Measurements from ENCODE around the gene GALR2.
A peak's percentile ranks its signal among the peaks of the same experiment; 100 is the strongest.

DNA sequence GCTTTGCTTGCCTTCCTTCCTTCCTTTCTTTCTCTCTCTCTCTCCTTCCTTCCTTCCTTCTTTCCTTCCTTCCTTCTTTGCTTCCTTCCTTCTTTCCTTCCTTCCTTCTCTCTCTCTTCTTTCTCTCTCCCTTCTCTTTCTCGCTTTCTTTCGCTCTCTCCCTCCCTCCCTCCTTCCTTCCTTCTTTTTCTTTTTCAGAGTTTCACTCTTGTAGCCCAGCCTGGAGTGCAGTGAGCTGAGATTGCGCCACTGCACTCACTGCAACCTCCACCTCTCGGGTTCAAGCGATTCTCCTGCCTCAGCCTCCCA, 48.6 kb downstream of the GALR2 start:
- TF ChIP-seq, protein P1, sequence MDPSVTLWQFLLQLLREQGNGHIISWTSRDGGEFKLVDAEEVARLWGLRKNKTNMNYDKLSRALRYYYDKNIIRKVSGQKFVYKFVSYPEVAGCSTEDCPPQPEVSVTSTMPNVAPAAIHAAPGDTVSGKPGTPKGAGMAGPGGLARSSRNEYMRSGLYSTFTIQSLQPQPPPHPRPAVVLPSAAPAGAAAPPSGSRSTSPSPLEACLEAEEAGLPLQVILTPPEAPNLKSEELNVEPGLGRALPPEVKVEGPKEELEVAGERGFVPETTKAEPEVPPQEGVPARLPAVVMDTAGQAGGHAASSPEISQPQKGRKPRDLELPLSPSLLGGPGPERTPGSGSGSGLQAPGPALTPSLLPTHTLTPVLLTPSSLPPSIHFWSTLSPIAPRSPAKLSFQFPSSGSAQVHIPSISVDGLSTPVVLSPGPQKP (CRISPR knock-in tag; IDR thresholded peaks at IDR 0.05) = no peak
- no peak for TF ChIP-seq SPI1 (IDR thresholded peaks at IDR 0.05; ENCODE audit: borderline replicate concordance, low read depth, low read length)
- no peak for TF ChIP-seq RBM14 (IDR thresholded peaks at IDR 0.05; ENCODE audit: borderline replicate concordance, insufficient read depth, low read depth, low read length)
- TF ChIP-seq, protein P2, sequence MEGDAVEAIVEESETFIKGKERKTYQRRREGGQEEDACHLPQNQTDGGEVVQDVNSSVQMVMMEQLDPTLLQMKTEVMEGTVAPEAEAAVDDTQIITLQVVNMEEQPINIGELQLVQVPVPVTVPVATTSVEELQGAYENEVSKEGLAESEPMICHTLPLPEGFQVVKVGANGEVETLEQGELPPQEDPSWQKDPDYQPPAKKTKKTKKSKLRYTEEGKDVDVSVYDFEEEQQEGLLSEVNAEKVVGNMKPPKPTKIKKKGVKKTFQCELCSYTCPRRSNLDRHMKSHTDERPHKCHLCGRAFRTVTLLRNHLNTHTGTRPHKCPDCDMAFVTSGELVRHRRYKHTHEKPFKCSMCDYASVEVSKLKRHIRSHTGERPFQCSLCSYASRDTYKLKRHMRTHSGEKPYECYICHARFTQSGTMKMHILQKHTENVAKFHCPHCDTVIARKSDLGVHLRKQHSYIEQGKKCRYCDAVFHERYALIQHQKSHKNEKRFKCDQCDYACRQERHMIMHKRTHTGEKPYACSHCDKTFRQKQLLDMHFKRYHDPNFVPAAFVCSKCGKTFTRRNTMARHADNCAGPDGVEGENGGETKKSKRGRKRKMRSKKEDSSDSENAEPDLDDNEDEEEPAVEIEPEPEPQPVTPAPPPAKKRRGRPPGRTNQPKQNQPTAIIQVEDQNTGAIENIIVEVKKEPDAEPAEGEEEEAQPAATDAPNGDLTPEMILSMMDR (IDR thresholded peaks at IDR 0.05 in 2 of 3, conservative IDR thresholded peaks at IDR 0.05 in 1 of 3; ENCODE audit: insufficient read depth in 2 of 3, low read depth in 1 of 3, low read length in 3 of 3) = no peak
- 0 out of 4 replicates have a peak, but pooled peaks of 1 of the 2 experiments have one; percentile 36 for TF ChIP-seq KDM1A (IDR thresholded peaks at IDR 0.05)
- no peak for TF ChIP-seq NFE2 (IDR thresholded peaks at IDR 0.05; ENCODE audit: low read depth)
- TF ChIP-seq, protein P3, sequence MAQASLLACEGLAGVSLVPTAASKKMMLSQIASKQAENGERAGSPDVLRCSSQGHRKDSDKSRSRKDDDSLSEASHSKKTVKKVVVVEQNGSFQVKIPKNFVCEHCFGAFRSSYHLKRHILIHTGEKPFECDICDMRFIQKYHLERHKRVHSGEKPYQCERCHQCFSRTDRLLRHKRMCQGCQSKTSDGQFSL (CRISPR knock-in tag; IDR thresholded peaks at IDR 0.05) = no peak
- TF ChIP-seq, protein P3 (tag; IDR thresholded peaks at IDR 0.05) = no peak
- no peak for TF ChIP-seq ZNF347 (CRISPR knock-in tag; IDR thresholded peaks at IDR 0.05; ENCODE audit: low read depth)
- no peak for TF ChIP-seq SUPT5H (IDR thresholded peaks at IDR 0.05)
- TF ChIP-seq, protein P4, sequence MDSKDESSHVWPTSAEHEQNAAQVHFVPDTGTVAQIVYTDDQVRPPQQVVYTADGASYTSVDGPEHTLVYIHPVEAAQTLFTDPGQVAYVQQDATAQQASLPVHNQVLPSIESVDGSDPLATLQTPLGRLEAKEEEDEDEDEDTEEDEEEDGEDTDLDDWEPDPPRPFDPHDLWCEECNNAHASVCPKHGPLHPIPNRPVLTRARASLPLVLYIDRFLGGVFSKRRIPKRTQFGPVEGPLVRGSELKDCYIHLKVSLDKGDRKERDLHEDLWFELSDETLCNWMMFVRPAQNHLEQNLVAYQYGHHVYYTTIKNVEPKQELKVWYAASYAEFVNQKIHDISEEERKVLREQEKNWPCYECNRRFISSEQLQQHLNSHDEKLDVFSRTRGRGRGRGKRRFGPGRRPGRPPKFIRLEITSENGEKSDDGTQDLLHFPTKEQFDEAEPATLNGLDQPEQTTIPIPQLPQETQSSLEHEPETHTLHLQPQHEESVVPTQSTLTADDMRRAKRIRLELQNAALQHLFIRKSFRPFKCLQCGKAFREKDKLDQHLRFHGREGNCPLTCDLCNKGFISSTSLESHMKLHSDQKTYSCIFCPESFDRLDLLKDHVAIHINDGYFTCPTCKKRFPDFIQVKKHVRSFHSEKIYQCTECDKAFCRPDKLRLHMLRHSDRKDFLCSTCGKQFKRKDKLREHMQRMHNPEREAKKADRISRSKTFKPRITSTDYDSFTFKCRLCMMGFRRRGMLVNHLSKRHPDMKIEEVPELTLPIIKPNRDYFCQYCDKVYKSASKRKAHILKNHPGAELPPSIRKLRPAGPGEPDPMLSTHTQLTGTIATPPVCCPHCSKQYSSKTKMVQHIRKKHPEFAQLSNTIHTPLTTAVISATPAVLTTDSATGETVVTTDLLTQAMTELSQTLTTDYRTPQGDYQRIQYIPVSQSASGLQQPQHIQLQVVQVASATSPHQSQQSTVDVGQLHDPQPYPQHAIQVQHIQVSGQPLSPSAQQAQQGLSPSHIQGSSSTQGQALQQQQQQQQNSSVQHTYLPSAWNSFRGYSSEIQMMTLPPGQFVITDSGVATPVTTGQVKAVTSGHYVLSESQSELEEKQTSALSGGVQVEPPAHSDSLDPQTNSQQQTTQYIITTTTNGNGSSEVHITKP (IDR thresholded peaks at IDR 0.05; ENCODE audit: partially characterized antibody) = no peak
- TF ChIP-seq, protein P5, sequence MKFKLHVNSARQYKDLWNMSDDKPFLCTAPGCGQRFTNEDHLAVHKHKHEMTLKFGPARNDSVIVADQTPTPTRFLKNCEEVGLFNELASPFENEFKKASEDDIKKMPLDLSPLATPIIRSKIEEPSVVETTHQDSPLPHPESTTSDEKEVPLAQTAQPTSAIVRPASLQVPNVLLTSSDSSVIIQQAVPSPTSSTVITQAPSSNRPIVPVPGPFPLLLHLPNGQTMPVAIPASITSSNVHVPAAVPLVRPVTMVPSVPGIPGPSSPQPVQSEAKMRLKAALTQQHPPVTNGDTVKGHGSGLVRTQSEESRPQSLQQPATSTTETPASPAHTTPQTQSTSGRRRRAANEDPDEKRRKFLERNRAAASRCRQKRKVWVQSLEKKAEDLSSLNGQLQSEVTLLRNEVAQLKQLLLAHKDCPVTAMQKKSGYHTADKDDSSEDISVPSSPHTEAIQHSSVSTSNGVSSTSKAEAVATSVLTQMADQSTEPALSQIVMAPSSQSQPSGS (CRISPR knock-in tag; IDR thresholded peaks at IDR 0.05) = no peak
- TF ChIP-seq, protein P6, sequence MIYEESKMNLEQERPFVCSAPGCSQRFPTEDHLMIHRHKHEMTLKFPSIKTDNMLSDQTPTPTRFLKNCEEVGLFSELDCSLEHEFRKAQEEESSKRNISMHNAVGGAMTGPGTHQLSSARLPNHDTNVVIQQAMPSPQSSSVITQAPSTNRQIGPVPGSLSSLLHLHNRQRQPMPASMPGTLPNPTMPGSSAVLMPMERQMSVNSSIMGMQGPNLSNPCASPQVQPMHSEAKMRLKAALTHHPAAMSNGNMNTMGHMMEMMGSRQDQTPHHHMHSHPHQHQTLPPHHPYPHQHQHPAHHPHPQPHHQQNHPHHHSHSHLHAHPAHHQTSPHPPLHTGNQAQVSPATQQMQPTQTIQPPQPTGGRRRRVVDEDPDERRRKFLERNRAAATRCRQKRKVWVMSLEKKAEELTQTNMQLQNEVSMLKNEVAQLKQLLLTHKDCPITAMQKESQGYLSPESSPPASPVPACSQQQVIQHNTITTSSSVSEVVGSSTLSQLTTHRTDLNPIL (CRISPR knock-in tag; IDR thresholded peaks at IDR 0.05) = no peak
- TF ChIP-seq, protein P7, sequence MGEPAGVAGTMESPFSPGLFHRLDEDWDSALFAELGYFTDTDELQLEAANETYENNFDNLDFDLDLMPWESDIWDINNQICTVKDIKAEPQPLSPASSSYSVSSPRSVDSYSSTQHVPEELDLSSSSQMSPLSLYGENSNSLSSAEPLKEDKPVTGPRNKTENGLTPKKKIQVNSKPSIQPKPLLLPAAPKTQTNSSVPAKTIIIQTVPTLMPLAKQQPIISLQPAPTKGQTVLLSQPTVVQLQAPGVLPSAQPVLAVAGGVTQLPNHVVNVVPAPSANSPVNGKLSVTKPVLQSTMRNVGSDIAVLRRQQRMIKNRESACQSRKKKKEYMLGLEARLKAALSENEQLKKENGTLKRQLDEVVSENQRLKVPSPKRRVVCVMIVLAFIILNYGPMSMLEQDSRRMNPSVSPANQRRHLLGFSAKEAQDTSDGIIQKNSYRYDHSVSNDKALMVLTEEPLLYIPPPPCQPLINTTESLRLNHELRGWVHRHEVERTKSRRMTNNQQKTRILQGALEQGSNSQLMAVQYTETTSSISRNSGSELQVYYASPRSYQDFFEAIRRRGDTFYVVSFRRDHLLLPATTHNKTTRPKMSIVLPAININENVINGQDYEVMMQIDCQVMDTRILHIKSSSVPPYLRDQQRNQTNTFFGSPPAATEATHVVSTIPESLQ (CRISPR knock-in tag; IDR thresholded peaks at IDR 0.05) = no peak
- TF ChIP-seq, protein P8, sequence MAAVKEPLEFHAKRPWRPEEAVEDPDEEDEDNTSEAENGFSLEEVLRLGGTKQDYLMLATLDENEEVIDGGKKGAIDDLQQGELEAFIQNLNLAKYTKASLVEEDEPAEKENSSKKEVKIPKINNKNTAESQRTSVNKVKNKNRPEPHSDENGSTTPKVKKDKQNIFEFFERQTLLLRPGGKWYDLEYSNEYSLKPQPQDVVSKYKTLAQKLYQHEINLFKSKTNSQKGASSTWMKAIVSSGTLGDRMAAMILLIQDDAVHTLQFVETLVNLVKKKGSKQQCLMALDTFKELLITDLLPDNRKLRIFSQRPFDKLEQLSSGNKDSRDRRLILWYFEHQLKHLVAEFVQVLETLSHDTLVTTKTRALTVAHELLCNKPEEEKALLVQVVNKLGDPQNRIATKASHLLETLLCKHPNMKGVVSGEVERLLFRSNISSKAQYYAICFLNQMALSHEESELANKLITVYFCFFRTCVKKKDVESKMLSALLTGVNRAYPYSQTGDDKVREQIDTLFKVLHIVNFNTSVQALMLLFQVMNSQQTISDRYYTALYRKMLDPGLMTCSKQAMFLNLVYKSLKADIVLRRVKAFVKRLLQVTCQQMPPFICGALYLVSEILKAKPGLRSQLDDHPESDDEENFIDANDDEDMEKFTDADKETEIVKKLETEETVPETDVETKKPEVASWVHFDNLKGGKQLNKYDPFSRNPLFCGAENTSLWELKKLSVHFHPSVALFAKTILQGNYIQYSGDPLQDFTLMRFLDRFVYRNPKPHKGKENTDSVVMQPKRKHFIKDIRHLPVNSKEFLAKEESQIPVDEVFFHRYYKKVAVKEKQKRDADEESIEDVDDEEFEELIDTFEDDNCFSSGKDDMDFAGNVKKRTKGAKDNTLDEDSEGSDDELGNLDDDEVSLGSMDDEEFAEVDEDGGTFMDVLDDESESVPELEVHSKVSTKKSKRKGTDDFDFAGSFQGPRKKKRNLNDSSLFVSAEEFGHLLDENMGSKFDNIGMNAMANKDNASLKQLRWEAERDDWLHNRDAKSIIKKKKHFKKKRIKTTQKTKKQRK (IDR thresholded peaks at IDR 0.05; ENCODE audit: borderline replicate concordance, low read depth, low read length) = no peak

Measured in K562 (cell line).